Muscle of arm (tissue), 14 donors: ENCODE results near the gene IRF3. TPM values are rescaled to one million over a fixed set of nuclear protein-coding genes. Genes with fewer than 3 reads are reported as not detected.

ENCODE experiments used
- DNase-seq: peaks from one replicate; pipeline ENCODE4 v3.0.0-alpha.2; 2013
- long read RNA-seq, 11 donors: transcript quantifications; one replicate each; lab custom pipeline, GENCODE V29; 2026
- polyA plus RNA-seq, 12 donors: library from polyadenylated mRNA; unstranded; fragments of 120-200 nt; gene quantifications; one replicate each; pipeline ENCODE4 v1.2.1, GENCODE V29; 2013; ENCODE audit not compliant: insufficient read length in 12 of 12

Gene IRF3, protein sequence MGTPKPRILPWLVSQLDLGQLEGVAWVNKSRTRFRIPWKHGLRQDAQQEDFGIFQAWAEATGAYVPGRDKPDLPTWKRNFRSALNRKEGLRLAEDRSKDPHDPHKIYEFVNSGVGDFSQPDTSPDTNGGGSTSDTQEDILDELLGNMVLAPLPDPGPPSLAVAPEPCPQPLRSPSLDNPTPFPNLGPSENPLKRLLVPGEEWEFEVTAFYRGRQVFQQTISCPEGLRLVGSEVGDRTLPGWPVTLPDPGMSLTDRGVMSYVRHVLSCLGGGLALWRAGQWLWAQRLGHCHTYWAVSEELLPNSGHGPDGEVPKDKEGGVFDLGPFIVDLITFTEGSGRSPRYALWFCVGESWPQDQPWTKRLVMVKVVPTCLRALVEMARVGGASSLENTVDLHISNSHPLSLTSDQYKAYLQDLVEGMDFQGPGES
- 10 to 100 TPM in 11 of 12 donors, not detected in 1; 26.2 to 59.4 (median 30.9) TPM for polyA plus RNA-seq
- long read RNA-seq, donor 1, transcript IRF3-211 (2 exons, 550 nt), result major isoform, 6 of 23 reads
- long read RNA-seq, donor 1, partial matches to known transcripts, result 10 of 23 reads
- long read RNA-seq, donor 1, other reads (novel, unspliced or antisense), result 0 of 23 reads
- long read RNA-seq, donor 2, result 0 reads
- long read RNA-seq, donor 3, partial matches to known transcripts, result 112 of 119 reads
- long read RNA-seq, donor 3, other reads (novel, unspliced or antisense), result 7 of 119 reads
- long read RNA-seq, donor 4, partial matches to known transcripts, result 0 of 2 reads
- long read RNA-seq, donor 4, other reads (novel, unspliced or antisense), result 0 of 2 reads
- long read RNA-seq, donor 5, partial matches to known transcripts, result 9 of 13 reads
- long read RNA-seq, donor 5, other reads (novel, unspliced or antisense), result 0 of 13 reads
- long read RNA-seq, donor 6, partial matches to known transcripts, result 0 of 1 reads
- long read RNA-seq, donor 6, other reads (novel, unspliced or antisense), result 0 of 1 reads
- long read RNA-seq, donor 7, partial matches to known transcripts, result 0 of 1 reads
- long read RNA-seq, donor 7, other reads (novel, unspliced or antisense), result 0 of 1 reads
- long read RNA-seq, donor 8, partial matches to known transcripts, result 16 of 21 reads
- long read RNA-seq, donor 8, other reads (novel, unspliced or antisense), result 0 of 21 reads
- long read RNA-seq, donor 9, partial matches to known transcripts, result 0 of 4 reads
- long read RNA-seq, donor 9, other reads (novel, unspliced or antisense), result 0 of 4 reads
- long read RNA-seq, donor 10, partial matches to known transcripts, result 0 of 4 reads
- long read RNA-seq, donor 10, other reads (novel, unspliced or antisense), result 0 of 4 reads
- long read RNA-seq, donor 11, partial matches to known transcripts, result 0 of 2 reads
- long read RNA-seq, donor 11, other reads (novel, unspliced or antisense), result 0 of 2 reads

DNA sequence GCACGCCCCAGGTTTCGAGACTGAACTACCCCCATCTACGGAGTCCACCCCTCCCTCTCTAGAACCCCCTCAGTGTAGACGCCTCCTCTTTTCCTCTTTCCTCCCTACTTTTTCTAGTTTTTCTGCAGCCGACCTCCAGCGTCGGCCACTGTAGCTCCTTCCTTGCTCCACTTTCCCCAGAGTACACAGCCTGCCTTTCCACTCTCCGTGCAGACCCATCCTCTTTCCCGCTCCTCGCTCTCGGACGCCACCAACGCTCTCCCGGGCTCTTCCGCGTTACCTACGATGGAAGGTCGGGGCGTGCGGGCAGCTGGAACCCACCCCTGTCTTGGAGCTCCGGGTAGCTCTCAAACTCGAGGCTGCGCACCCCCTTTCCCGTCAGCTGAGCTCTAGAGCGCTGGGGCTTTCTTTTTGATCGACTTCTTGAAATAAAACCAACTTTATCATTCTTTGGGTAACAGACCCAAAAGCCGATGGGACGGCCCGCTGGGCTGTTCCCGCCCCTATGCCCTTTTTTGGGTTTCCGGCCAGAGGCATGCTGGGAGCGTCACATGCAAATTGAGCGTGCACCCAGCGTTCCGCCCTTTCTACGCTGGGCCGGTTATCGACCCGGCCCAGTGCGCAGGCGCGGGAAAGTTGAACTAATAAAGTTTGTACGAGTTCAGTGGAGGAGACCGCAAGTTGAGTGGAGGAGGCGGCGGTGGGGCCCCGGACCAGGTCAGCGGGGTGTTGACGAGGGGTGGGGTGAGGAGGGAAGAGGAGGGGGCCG lies at the start of gene IRF3, which contains the start of gene BCL2L12:
IRF3 (minus strand) TSS at position 507 of the 769 bp plus-strand sequence. CDS start 1,019 bp downstream, outside the sequence.
BCL2L12 (plus strand) TSS at position 583 of the 769 bp plus-strand sequence. CDS start 760 bp downstream, outside the sequence.
- peak; percentile 99 for DNase-seq

DNA sequence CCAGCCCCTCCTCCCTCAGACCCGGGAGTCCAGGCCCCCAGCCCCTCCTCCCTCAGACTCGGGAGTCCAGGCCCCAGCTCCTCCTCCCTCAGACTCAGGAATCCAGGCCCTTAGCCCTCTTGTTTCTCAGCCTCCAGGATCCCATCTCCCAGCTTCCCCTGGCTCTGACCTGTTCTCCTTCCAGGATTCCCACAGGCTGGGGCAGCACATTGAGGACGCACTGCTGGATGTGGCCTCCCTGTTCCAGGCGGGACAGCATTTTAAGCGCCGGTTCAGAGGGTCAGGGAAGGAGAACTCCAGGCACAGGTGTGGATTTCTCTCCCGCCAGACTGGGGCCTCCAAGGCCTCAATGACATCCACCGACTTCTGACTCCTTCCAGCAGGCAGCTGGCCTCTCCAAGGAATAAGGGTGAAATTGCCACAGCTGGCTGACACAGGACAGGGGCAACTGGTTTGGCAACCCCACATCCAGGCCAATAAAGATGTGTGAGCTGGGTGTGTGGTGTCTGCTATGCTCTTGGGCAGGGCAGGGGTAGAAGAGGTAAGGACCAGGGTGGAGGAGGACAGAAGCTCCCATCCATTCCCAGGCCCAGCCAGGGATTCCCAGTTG lies 47.7 kb upstream of the IRF3 start:
- no peak for DNase-seq

DNA sequence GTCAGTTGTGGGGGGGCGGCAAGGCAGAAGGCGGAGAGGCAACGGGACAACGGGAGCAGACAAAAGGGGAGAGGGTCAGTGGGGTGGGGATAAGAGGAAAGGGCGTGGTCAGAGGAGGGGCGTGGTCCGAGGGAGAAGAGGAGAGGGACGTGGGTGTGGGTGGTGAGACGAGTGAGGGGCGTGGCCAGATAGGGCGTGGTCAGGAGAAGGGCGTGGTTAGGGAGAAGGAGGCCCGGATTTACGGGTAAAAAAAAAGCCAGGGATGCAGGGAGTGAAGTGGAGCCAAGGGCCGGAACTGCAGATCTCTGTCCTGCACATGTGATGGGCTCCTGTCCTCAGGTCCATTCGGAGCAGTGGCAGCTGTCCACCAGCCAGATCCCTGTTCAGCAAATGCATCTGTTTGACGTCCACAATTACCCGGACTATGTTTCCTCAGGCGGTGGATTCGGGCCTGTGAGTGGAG lies 46.8 kb upstream of the IRF3 start:
- no peak for DNase-seq

DNA sequence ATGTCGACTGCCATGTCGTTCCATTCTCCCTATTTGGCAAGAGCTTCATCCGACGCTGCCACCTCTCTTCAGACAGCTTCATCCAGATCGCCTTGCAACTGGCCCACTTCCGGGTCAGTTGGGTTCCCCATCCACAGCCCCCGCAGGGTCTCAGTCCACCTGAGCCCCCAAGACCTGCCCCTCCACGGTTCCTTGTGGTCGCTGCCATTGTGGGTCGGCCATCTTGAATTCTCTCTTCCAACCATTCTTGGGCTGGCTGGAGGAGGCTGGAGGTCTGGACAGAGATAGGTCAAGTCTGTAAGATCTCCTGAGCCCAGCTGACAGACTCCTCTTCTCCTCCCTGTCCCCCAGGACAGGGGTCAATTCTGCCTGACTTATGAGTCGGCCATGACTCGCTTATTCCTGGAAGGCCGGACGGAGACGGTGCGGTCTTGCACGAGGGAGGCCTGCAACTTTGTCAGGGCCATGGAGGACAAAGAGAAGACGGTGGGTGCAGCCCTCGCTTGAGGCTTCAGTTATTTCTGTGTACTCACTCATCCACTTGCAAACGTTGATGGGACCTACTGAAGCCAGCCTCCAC lies 44.8 kb upstream of the IRF3 start:
- no peak for DNase-seq

DNA sequence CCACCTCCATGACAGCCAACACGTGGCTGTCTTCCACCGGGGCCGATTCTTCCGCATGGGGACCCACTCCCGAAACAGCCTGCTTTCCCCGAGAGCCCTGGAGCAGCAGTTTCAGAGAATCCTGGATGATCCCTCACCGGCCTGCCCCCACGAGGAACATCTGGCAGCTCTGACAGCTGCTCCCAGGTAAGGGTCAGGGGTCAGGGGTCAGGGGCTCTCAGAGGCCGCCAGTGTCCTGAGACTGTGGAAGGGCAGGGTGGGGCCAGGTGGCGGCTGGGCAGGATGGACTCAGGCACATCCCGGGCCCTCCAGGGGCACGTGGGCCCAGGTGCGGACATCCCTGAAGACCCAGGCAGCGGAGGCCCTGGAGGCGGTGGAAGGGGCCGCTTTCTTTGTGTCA lies 40.3 kb upstream of the IRF3 start:
- no peak for DNase-seq

DNA sequence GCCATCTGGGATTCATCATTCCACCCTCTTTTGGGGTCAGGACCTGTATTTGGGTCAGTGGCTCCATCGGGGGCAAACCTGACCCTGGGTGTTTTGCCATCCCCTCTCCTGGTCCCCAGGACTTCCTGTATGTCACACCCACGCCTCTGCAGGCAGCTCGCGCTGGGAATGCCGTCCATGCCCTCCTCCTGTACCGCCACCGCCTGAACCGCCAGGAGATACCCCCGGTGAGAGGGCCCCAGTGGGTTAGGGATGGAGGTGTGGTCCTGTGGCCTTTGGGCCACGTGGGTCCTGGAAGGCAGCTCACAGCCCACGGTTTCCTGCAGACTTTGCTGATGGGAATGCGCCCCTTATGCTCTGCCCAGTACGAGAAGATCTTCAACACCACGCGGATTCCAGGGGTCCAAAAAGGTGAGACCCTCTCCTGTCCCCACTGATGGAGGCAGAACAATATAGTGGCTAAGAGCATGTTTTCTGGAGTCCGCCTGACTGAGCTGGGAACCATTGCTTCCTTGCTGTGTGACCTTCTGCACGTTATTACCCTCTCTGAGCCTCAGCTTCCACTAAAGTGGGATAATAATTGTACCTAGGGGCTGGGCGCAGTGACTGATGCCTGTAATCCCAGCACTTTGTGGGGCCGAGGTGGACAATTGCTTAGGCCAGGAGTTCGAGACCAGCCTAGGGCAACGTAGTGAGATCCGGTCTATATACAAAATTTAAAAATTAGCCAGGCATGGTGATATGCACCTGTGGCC lies 39.4 kb upstream of the IRF3 start:
- no peak for DNase-seq

DNA sequence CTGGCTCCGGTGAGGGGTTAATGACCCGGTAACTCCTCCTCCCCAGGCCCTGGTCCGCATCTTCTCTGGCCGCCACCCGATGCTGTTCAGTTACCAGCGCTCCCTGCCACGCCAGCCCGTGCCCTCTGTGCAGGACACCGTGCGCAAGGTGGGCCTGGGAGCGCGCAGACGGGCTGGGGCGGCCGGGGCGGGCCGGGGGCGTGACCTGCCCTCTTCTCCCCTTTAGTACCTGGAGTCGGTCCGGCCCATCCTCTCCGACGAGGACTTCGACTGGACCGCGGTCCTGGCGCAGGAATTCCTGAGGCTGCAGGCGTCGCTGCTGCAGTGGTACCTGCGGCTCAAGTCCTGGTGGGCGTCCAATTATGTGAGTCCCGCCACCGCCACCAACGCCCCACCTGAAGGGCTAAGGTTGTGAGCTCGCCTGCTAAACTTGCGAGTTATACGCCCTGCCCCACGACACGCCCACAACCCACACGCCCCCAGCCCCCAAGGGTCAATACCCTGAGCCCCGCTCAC lies 35.7 kb upstream of the IRF3 start:
- DNase-seq, result no peak

DNA sequence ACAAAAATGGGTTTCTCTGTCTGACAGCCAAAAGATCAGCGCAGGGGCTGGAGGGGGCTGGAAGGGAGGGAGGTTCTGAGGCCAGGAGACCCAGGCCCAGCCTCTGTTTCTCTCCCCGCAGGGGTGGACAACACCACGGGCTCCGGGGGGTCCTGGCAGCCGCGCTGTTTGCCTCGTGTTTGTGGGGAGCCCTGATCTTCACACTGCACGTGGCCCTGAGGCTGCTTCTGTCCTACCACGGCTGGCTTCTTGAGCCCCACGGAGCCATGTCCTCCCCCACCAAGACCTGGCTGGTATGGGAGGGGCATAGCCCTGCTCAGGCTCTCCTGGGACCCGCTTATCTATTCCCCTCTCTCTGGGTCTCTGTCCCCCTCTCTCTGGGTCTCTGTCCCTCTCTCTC lies 34.9 kb upstream of the IRF3 start:
- DNase-seq, result no peak

DNA sequence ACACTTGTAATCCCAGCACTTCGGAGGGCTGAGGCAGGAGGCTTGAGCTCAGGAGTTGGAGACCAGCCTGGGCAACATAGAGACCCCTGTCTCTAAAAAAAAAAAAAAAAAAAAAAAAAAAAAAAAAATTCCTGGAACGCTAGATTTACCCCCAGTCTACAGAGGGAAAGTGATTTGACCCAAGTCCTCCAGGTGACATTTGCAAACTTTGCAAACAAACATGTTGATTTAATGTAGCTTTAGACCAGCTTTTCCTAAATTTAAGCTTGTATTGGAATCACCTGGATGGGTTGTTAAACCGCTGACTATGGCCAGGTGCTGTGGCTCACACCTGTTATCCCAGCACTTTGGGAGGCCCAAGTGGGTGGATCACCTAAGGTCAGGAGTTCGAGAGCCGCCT lies 33.7 kb upstream of the IRF3 start:
- no peak for DNase-seq

DNA sequence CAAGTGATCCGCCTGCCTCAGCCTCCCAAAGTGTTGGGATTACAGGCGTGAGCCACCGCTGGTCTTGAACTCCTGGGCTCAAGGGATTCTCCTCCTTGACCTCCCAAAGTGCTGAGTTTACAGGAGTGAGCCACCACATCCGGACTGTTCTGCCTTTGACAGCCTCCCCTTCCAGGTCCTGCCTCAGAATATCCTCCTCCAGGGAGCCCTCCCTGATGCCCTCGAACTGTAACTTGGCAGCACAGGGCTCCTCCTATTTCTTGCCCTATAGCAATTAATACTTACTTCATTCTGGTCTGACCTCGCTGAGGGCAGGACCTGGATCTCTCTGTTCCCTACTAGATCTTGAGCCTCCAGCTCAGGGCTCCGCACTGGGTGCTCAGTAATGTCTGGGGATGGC lies 31.2 kb upstream of the IRF3 start:
- DNase-seq, result no peak

DNA sequence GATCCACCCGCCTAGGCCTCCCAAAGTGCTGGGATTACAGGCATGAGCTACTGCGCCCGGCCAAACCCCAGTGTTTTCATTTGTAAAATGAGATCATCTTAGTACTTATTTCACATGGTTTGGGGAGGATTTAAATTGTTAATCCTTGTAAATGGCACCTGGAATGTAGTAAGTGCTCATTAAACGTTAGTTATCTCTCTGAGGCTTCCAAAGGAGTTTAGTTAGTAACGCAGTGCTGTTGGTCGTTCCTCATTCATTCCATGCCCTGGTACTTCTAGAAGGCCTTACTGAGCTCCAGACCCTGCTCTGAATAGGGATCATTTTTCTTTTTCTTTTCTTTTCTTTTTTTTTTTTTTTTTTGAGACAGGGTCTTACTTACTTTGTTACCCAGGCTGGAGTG lies 30.5 kb upstream of the IRF3 start:
- no peak for DNase-seq

DNA sequence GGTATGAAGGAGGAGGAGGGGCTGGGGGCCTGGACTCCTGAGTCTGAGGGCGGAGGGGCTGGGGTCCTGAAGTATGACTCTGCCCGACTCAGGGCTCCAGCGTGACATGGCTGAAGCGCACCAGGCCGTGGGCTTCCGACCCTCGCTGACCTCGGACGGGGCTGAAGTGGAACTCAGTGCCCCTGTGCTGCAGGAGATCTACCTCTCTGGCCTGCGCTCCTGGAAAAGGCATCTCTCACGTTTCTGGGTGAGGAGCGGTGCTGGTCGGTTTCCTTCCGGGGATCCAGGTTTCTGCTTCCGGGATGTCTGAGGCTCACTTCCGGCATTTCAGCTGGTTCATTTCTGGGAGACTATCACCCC lies 26.5 kb upstream of the IRF3 start:
- no peak for DNase-seq

DNA sequence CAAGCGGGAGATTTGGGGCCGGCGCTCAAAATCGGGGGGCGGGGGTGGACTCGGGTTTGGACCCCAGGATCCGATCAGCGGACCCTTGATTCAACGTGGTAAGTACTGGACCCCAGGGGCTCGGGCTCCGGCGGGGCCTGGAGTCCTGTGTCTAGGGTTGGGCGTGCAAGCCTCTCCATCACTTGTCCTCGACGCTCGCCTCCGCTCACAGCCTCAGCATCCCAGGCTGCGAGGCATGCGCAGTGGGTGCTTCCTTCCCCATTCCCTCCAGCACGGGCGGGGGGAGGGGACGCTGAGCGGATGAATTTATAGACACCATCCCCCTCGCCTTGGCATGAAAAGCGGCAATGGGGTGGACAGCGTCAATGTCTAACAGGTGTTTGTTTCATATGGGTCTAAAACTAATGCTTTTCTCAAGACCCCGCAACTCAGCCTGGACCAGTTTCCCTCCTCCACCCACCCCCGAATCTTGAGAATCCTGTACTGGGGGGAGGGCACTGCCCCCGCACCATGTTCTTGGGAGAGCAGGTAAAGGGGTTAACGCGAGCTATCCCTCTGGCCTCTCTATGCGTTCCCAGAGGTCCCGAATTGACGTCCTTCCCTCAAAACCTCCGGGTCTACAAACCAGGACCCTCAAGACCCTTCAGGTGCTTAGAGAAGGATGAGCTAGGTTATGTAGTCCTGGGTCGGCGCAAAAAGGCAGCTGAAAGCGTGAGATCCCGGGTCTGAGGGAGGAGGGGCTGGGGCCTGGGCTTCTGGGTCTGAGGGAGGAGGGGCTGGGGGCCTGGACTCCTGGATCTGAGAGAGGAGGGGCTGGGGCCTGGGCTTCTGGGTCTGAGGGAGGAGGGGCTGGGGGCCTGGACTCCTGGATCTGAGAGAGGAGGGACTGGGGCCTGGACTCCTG lies 25.8 kb upstream of the IRF3 start:
- DNase-seq, result peak; percentile 77

DNA sequence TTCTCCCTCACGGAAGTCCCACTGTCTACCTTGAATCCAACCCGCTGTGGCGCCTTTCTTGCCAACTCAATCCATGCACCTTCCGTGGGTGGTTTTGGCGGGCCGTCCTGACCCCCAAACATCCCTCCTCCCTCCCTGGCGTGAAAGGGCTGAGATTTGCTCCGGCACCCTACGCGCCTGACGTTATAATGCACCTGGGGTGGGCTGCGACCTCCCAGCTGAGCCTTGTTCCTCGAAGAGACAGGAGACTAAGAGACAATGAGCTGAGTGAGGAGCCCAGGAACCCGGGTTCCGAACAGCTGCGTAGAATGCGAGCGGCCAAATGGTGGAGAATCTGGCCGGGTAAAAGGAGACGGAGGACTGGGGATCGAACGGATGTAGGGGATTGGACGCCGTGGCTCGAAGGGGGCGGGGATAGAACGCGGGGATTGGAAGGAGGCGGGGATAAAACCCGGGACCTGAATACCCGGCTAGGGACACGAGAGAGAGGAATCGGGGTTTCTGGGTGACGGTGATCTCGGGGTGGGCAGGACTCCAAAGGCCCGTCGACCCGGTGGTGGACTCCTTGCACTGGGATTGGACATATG lies 25.1 kb upstream of the IRF3 start, which contains the start of gene CPT1C:
CPT1C (plus strand) TSS at position 461 of the 587 bp plus-strand sequence. CDS start 1,137 bp downstream, outside the sequence.
- DNase-seq, result peak; percentile 76

DNA sequence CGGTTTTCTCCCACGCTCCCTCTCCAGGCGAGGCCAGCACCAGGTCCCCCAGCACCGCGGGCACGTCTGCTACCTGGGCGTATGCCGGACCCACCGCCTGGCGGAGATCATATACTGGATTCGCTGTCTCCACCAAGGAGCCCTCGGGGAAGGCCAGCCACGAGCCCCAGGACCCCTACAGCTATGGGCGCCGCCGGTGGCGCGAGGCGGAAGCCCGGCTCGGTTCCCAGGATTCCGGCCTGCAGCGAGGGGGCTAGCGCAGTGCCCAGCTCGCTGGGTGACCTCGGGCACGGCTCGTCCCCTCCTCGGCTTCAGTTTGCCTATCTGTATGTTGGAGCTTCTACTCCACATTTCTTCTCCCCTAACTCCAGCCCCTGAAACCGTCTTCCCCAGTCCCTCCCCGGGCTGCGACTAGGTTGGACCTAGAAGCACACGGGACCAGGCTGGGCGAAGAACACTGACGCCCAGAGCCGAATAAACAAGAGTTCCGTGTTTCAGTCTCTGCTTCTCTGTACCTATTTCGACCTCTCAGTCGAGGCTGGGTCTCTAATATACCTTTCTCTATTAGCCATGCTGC lies 24.5 kb upstream of the IRF3 start:
- DNase-seq, result no peak

DNA sequence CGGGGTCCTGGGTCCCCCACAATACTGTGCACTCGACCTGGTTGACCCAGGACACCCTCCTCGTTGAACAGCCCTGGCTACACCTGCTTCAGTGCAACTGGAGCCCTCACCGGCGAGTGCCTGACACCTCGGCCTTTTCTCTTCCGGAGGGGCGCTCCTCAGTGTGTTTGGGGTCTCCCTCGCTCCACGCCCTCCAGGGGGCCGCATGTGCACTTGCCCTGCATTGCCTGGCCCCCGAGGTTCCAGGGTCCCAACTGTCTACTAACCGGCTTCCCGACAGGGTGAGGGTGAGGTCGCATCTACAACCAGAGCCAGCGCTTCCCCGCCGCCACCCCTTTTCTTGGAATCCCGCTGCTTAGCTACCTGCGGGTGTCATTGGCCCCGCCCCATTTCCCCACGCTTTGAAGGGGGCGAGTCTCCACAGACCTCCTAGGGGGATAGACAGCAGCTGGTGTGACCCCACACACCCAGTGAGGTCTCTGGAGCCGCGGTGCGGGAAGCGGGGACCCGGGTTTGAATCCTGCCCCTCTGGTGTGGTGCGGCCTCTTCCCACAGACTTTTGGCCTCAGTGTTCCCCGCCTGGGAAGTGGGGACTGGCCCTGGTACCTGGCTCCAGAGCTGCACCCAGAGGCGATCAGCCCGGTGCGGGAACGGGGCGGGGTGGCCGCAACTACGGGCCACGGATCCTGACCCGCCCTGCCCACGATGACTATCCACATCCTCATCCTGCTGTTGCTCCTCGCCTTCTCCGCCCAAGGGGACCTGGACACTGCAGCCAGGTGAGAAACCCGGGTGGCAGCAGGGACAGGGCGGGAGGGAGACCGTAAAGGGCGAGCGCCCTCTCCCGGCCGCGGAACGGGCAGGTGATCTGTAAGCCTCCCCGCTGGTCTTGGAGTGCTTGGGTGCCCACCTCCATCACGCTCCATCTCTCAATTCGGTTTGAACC lies 23.7 kb upstream of the IRF3 start, which contains the start of gene ADM5:
ADM5 (plus strand) TSS at position 462 of the 946 bp plus-strand sequence; CDS start at position 706, 244 bp downstream.
- DNase-seq, result no peak
